ENCODE measurements around the gene KCNT2.

DNA sequence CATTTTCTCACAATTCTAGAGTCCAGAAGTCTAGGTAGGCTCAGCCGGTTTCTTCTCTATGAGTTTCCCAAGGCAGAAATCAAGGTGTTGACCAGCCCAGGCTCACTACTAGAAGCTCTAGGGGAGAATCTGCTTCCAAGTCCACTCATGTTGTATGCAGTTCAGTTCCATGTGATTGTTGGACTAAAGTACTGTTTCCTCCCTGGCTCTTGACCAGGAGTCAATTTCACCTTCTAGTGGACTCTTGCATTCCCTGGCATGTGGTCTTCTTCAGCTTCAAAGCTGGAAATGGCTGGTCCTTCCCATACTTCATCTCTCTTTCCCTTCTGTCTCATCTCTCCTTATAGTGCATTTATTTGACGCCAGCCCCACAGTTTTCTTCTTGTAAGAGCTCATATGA, 153.4 kb downstream of the KCNT2 start:
- TF ChIP-seq, protein P1, sequence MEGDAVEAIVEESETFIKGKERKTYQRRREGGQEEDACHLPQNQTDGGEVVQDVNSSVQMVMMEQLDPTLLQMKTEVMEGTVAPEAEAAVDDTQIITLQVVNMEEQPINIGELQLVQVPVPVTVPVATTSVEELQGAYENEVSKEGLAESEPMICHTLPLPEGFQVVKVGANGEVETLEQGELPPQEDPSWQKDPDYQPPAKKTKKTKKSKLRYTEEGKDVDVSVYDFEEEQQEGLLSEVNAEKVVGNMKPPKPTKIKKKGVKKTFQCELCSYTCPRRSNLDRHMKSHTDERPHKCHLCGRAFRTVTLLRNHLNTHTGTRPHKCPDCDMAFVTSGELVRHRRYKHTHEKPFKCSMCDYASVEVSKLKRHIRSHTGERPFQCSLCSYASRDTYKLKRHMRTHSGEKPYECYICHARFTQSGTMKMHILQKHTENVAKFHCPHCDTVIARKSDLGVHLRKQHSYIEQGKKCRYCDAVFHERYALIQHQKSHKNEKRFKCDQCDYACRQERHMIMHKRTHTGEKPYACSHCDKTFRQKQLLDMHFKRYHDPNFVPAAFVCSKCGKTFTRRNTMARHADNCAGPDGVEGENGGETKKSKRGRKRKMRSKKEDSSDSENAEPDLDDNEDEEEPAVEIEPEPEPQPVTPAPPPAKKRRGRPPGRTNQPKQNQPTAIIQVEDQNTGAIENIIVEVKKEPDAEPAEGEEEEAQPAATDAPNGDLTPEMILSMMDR (IDR thresholded peaks at IDR 0.05; ENCODE audit: poor library complexity, severe bottlenecking) = no peak
- no peak for TF ChIP-seq POLR2AphosphoS5 (IDR thresholded peaks at IDR 0.05)

Measured in neural cell (in vitro differentiated cells).